Adrenal gland (tissue), 12 donors: Measurements from ENCODE around the gene ATP8B3. TPM values are rescaled to one million over a fixed set of nuclear protein-coding genes. Genes with fewer than 3 reads are reported as not detected.

Source experiments
- DNase-seq, 7 donors: peaks; one replicate each; pipeline ENCODE4 v3.0.0-alpha.2; 2019 to 2020
- H3K27ac ChIP-seq, 5 donors: fragments of 200-600 bp; sonication (generic) in 4 of 5; 1 replicate in 3 of 5; 2 replicates in 2 of 5; pipeline versions ENCODE4 v1.5.1 to v1.8.0; 2016 to 2020; ENCODE audit warnings: mild to moderate bottlenecking in 1 of 5
- H3K27me3 ChIP-seq: fragments of 200-600 bp; 2 replicates; pipeline ENCODE4 v1.8.0; 2021
- H3K36me3 ChIP-seq, 2 donors: fragments of 200-600 bp; replicated peaks in 1 of 2; 1 replicate in 1 of 2; 2 replicates in 1 of 2; pipeline versions ENCODE4 v1.5.1 to v1.8.0; 2018 to 2022
- H3K4me1 ChIP-seq, 2 donors: fragments of 200-600 bp; replicated peaks in 1 of 2; 1 replicate in 1 of 2; 2 replicates in 1 of 2; pipeline versions ENCODE4 v1.5.1 to v1.8.0; 2018 to 2021
- H3K4me3 ChIP-seq, 4 donors: fragments of 200-600 bp; sonication (generic) in 3 of 4; one replicate each; pipeline ENCODE4 v1.5.1; 2016 to 2018
- H3K9me3 ChIP-seq, 3 donors: fragments of 200-600 bp; sonication (generic) in 1 of 3; replicated peaks in 1 of 3; 1 replicate in 2 of 3; 2 replicates in 1 of 3; pipeline versions ENCODE4 v1.5.1 to v1.8.0; 2016 to 2021
- POLR2A ChIP-seq, 2 donors: fragments of 450-650 bp; IDR thresholded peaks; one replicate each; pipeline ENCODE4 v1.6.1; 2017; ENCODE audit warnings: antibody characterized with exemption in 2 of 2, mild to moderate bottlenecking in 2 of 2, moderate library complexity in 1 of 2
- WGBS, 4 donors: extraction: QIAGEN DNeasy Blood & Tissue Kit in 2 of 4; methylation state at CpG; one replicate each; pipeline versions ENCODE4 v1.1.5 to v1.1.7; 2013 to 2017; 5-methylcytosine and 5-hydroxymethylcytosine counted together
- intact Hi-C, 2 donors: fragments of 100-400 bp; cut with DNase I; formaldehyde crosslinking; loops; one replicate each; pipeline versions ENCODE4 v1.14.1 to v1.15.0; 2022 to 2023
- polyA plus RNA-seq, 3 donors: library from polyadenylated mRNA; stranded (reverse); fragments of 200-250 nt in 2 of 3; fragments of 350-450 nt in 1 of 3; fragmentation: Illumina TruSeq in 1 of 3; extraction: RNeasy Lipid Tissue Mini Kit (QIAGEN cat#74804) in 1 of 3; gene quantifications; one replicate each; pipeline ENCODE4 v1.2.3, GENCODE V29; 2013 to 2014
- total RNA-seq, 9 donors: library from RNA; depleted of rRNA in 4 of 9; stranded (reverse); fragments of >200 nt in 4 of 9; fragments of 120-200 nt in 1 of 9; fragmentation: NEBNext Ultra II Directional in 1 of 9; extraction: Animal tissue kit (Norgen Biotek cat#: 25700) in 1 of 9; gene quantifications; one replicate each; pipeline versions ENCODE4 v1.1.0 to v1.2.4, GENCODE V29; 2013 to 2023
- TF ChIP-seq, protein P1 (sequence below), 6 experiments: fragments of 450-650 bp in 4 of 6; fragments of 200-600 bp in 2 of 6; sonication (generic) in 1 of 6; IDR thresholded peaks; 1 replicate in 5 of 6; 2 replicates in 1 of 6; pipeline versions ENCODE4 v1.5.1 to v1.8.0; 2016 to 2021; ENCODE audit warnings: antibody characterized with exemption in 6 of 6, mild to moderate bottlenecking in 2 of 6, moderate library complexity in 1 of 6
- donor health status: healthy with polysubstance abuse.
- donor health status: Bipolar disorder and iron deficiency.
- donor health status: DM: yes; HTN: yes; CAD: no.
- donor health status: DM: no; HTN: no; CAD: no.
- donor health status: DM: no; HTN: no; CAD: no.
- donor health status: DM: yes; HTN: yes; CAD: no.

ATP8B3 gene
- total and polyA plus RNA-seq, 12 donors: 0.26 to 15.1 (median 4.4) TPM

DNA sequence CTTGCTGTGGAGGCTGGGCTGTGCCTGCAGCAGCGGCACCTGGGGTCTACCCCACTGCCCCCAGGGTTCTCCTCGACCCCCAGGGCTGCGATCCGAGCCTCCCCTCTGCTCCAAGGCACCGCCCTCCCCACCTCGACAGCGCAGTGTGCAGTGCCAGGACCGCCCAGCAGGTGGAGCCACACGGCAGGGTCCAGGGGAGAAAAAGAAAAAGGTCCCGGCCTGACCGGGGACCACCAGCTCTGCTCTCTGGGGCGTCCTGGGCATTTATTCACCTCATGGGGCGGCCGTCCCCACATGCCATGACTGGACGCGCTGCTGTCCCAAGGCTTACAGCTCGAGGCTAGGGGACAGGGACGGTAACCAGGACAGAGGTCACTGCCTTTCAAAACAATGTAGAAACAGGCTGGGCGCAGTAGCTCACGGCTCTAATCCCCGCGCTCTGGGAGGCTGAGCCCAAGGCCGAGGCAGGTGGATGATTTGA, 25.6 kb upstream of the ATP8B3 start:
- peak overlapping the region; percentile 2 to 94 (median 78) for H3K27ac ChIP-seq
- H3K9me3 ChIP-seq: no peaks in the 10 kb centered on the region
- WGBS, 4 donors: 13 to 39% (median 16%) methylated on average over 8 to 23 of the region's 23 CpGs; no CpG with 5 or more reads in 1 of the 4 donors
- no peaks in the 10 kb centered on the region for H3K27me3 ChIP-seq
- TF ChIP-seq POLR2A (IDR thresholded peaks at IDR 0.05): peak in 1 of 2 donors; percentile 32
- TF ChIP-seq, protein P1, sequence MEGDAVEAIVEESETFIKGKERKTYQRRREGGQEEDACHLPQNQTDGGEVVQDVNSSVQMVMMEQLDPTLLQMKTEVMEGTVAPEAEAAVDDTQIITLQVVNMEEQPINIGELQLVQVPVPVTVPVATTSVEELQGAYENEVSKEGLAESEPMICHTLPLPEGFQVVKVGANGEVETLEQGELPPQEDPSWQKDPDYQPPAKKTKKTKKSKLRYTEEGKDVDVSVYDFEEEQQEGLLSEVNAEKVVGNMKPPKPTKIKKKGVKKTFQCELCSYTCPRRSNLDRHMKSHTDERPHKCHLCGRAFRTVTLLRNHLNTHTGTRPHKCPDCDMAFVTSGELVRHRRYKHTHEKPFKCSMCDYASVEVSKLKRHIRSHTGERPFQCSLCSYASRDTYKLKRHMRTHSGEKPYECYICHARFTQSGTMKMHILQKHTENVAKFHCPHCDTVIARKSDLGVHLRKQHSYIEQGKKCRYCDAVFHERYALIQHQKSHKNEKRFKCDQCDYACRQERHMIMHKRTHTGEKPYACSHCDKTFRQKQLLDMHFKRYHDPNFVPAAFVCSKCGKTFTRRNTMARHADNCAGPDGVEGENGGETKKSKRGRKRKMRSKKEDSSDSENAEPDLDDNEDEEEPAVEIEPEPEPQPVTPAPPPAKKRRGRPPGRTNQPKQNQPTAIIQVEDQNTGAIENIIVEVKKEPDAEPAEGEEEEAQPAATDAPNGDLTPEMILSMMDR (IDR thresholded peaks at IDR 0.05): peak; percentile 87 to 96 (median 91)
- no peaks in the 10 kb centered on the region for H3K36me3 ChIP-seq
- intact Hi-C loops: no loop called here
- peak; percentile 58 to 77 (median 68) for DNase-seq
- peak overlapping the region in 1 of 4 donors; percentile 40 for H3K4me3 ChIP-seq
- H3K4me1 ChIP-seq: peaks cover 29 to 74% of the 10 kb centered on the region in 2 donors

- peaks cover 29 to 72% of the 10 kb centered on the region in 2 donors for H3K4me1 ChIP-seq
- H3K4me3 ChIP-seq: no peak overlapping the region
- 49 to 73% (median 63%) methylated on average over 3 to 11 of the region's 11 CpGs for WGBS, 4 donors
- H3K36me3 ChIP-seq: no peaks in the 10 kb centered on the region
- DNase-seq: no peak
- H3K27me3 ChIP-seq: no peaks in the 10 kb centered on the region
- H3K27ac ChIP-seq: peak overlapping the region; percentile 2 to 94 (median 78)
- TF ChIP-seq POLR2A (IDR thresholded peaks at IDR 0.05): no peak
- TF ChIP-seq, protein P1 (IDR thresholded peaks at IDR 0.05): no peak
- no peaks in the 10 kb centered on the region for H3K9me3 ChIP-seq
- intact Hi-C loops: no loop called here
These were observed 25.1 kb upstream of the ATP8B3 start for GRCh38 chr19:1837222-1837565.

GRCh38 chr19:1836458-1837221, 24.6 kb upstream of the ATP8B3 start:
- TF ChIP-seq, protein P1 (IDR thresholded peaks at IDR 0.05): no peak
- no peak for TF ChIP-seq POLR2A (IDR thresholded peaks at IDR 0.05)
- peaks cover 29 to 72% of the 10 kb centered on the region in 2 donors for H3K4me1 ChIP-seq
- H3K9me3 ChIP-seq: no peaks in the 10 kb centered on the region
- H3K27me3 ChIP-seq: no peaks in the 10 kb centered on the region
- peak overlapping the region in 4 of 5 donors; percentile 11 to 94 (median 86) for H3K27ac ChIP-seq
- H3K36me3 ChIP-seq: no peaks in the 10 kb centered on the region
- 78 to 88% (median 85%) methylated on average over 13 to 31 of the region's 31 CpGs for WGBS, 4 donors
- intact Hi-C loops: no loop called here
- DNase-seq: no peak
- no peak overlapping the region for H3K4me3 ChIP-seq

DNA sequence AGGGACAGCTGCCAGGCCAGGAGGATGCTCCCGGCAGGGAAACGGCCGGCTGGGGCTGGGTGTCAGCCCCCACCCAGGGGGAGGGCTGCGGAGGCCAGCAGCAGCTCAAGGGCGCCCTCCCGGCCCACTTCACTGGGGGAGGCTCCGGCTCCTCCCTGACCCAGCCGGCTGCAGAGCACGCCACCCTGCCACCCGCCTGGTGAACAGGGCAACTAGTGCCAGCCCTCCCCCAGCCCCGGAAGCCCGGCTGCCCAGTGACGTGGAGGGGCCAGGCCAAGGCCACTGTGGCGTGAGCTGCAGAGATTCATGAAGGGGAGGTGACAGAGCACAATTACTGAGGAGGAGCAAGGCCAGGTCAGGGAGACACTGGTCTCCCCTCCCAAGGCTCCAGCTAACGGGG, 21.5 kb upstream of the ATP8B3 start:
- 17 to 43% (median 36%) methylated on average over 7 to 15 of the region's 15 CpGs; no CpG with 5 or more reads in 1 of the 4 donors for WGBS, 4 donors
- H3K27ac ChIP-seq: peak overlapping the region; percentile 82 to 94 (median 93)
- H3K36me3 ChIP-seq: peaks cover 0 to 4% of the 10 kb centered on the region in 2 donors
- no peak overlapping the region for H3K4me3 ChIP-seq
- peak; percentile 89 to 97 (median 95) for DNase-seq
- H3K9me3 ChIP-seq: no peaks in the 10 kb centered on the region
- TF ChIP-seq, protein P1 (IDR thresholded peaks at IDR 0.05): no peak
- peak; percentile 22 to 84 for TF ChIP-seq POLR2A (IDR thresholded peaks at IDR 0.05)
- intact Hi-C loops: no loop called here
- H3K27me3 ChIP-seq: no peaks in the 10 kb centered on the region
- H3K4me1 ChIP-seq: peaks cover 29 to 58% of the 10 kb centered on the region in 2 donors
